MM.1S (cell line): Measurements from ENCODE around the gene ZNF526.

Experiments used
- EZH2 ChIP-seq: fragments of 300-600 bp; sonication (generic); optimal IDR thresholded peaks from 2 replicates; pipeline ENCODE3; 2017; ENCODE audit warnings: low read depth, mild to moderate bottlenecking, antibody characterized with exemption, low read length, mixed read lengths
- EZH2phosphoT487 ChIP-seq: fragments of 300-600 bp; sonication (generic); IDR thresholded peaks from 2 replicates; pipeline ENCODE4 v1.6.1; 2018; ENCODE audit warnings: antibody characterized with exemption, low read length
- TF ChIP-seq, protein P1 (sequence below): fragments of 300-600 bp; sonication (generic); IDR thresholded peaks from 2 replicates; pipeline ENCODE4 v1.5.1; 2016; ENCODE audit warnings: antibody characterized with exemption, low read length, mixed read lengths

DNA sequence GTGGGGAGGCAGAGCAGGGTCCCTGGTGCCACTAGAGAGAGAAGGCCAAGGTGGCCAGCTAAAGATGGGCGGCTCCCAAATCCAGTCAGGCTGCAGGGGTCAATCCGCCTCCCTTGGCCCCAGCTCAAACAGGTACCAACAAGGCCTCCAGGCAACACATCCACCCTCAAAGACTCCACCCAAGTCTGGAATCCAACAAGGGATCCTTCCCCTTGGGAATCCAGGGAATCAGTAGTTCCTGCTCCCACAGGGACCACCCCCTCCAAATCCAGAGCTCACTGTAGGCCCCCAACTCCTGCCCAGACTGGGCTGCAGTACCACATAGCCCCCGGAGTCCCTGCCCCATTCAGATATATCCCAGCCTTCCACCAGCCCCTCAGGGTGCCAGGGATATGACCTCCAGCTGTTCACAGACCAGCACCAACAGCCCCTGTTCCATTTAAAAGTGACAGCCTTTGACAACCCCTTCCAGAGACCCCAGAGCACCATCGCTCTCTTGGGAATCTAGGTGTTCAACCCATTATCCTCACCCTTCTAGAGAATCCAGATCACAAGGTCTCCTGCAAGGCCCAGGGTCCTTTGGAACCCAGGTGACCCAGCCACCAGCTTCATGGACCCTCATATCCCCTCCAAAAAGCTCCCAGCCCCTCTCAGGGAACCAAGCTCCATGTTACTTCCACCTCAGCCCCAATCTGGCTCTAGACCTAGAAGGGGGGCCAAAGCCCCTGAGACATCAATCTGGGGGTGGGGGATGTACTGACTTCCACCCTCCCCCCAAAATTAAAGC is 31.7 kb downstream of the ZNF526 start:
- TF ChIP-seq, protein P1, sequence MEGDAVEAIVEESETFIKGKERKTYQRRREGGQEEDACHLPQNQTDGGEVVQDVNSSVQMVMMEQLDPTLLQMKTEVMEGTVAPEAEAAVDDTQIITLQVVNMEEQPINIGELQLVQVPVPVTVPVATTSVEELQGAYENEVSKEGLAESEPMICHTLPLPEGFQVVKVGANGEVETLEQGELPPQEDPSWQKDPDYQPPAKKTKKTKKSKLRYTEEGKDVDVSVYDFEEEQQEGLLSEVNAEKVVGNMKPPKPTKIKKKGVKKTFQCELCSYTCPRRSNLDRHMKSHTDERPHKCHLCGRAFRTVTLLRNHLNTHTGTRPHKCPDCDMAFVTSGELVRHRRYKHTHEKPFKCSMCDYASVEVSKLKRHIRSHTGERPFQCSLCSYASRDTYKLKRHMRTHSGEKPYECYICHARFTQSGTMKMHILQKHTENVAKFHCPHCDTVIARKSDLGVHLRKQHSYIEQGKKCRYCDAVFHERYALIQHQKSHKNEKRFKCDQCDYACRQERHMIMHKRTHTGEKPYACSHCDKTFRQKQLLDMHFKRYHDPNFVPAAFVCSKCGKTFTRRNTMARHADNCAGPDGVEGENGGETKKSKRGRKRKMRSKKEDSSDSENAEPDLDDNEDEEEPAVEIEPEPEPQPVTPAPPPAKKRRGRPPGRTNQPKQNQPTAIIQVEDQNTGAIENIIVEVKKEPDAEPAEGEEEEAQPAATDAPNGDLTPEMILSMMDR: no peak
- TF ChIP-seq EZH2 (no peak), EZH2phosphoT487 (no peak)
